Activated naive CD8-positive, alpha-beta T cell (primary cell): ENCODE data around the gene EXOC6.
A peak's percentile ranks its signal among the peaks of the same experiment; 100 is the strongest.

Source experiments
- H3K27ac Mint-ChIP-seq: one replicate; pipeline ENCODE4 v1.8.0; 2021; ENCODE audit warnings: mixed read lengths
- H3K27me3 Mint-ChIP-seq: one replicate; pipeline ENCODE4 v1.8.0; 2021; ENCODE audit warnings: mixed read lengths
- H3K36me3 Mint-ChIP-seq: one replicate; pipeline ENCODE4 v1.8.0; 2021; ENCODE audit warnings: mixed read lengths
- H3K4me1 Mint-ChIP-seq: one replicate; pipeline ENCODE4 v1.8.0; 2021; ENCODE audit warnings: low read depth, mixed read lengths
- H3K4me3 Mint-ChIP-seq: one replicate; pipeline ENCODE4 v1.8.0; 2021; ENCODE audit warnings: mild to moderate bottlenecking, mixed read lengths
- H3K9me3 Mint-ChIP-seq: one replicate; pipeline ENCODE4 v1.8.0; 2021; ENCODE audit warnings: low read depth, mixed read lengths

Gene EXOC6

DNA sequence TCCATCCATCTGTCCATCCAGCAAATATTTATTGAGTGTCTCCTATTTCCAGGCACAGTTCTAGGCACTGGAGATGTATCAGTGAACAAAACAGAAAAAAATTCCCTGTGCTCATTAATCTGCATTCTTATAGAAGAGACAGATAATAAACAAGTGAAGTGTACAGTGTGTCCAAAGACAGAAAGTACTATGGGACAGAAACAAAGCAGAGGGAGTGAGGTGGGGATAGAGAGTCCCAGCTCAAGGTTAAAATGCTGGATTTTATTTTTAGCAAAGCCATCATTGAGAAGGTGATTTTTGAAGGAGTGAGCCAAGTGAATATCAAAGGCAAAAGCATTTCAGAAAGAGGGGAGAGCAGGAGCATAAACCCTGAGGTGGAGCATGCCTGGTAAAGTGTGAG, 21.8 kb upstream of the EXOC6 start:
- Mint-ChIP-seq H3K27ac (no peak overlapping the region), H3K36me3 (no peaks in the 10 kb centered on the region), H3K4me1 (peaks cover 18% of the 10 kb centered on the region), H3K4me3 (no peak overlapping the region), H3K9me3 (no peaks in the 10 kb centered on the region), H3K27me3 (no peaks in the 10 kb centered on the region)

- H3K27me3 Mint-ChIP-seq = no peaks in the 10 kb centered on the region
- H3K4me1 Mint-ChIP-seq = peaks cover 14% of the 10 kb centered on the region
- no peak overlapping the region for H3K27ac Mint-ChIP-seq
- H3K36me3 Mint-ChIP-seq = no peaks in the 10 kb centered on the region
- no peaks in the 10 kb centered on the region for H3K9me3 Mint-ChIP-seq
- no peak overlapping the region for H3K4me3 Mint-ChIP-seq
These were observed 19.1 kb upstream of the EXOC6 start for GRCh38 chr10:92829042-92829785.

- Mint-ChIP-seq H3K27me3 (no peaks in the 10 kb centered on the region), H3K9me3 (no peaks in the 10 kb centered on the region), H3K36me3 (no peaks in the 10 kb centered on the region), H3K27ac (no peak overlapping the region), H3K4me3 (peak overlapping the region; percentile 0), H3K4me1 (peaks cover 14% of the 10 kb centered on the region)
These were observed 18.4 kb upstream of the EXOC6 start for GRCh38 chr10:92829786-92830377.

DNA sequence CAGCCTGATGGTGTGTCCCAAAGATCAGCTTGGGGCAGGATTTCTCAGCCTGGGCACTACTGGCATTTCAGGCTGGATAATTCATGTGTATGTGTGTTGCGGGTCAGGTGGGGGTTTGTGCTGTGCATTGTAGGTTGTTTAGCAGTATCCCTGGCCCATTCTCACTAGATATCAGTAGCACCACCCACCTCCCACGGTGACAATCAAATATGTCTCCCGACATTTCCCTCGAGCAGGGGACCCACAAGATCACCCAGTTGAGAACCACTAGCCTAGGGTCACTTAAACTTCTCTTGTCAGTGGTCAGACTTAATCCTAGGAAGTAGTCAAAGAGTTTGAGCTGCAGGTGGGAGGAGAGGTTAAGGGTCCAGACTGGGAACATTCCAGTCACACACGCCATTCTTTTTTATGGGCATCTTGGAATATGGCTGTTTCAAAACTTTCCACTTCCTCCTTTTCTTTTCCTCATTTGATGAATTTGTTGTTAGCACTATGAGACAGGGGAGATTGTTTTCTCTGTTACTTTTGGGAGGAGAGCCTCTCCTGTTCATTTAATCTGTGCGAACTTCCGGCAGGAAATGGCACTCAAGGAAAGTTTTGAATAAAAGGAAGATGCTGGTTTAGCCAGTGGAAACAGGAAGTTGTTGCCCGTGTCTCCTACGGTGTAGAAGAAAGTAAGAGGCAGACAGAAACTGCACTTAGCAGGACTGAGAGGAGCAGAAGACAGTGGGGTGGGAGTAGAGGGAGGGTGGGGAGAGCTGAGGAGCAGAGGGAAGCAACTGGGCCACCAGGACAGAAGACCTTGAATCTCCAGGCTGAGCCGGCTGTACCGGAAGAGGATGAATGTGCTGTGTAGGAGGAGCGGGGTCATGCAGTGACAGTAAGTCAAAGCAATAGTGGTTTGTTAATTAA, 17.6 kb upstream of the EXOC6 start:
- peak overlapping the region; percentile 73 for H3K4me3 Mint-ChIP-seq
- no peaks in the 10 kb centered on the region for H3K27me3 Mint-ChIP-seq
- no peaks in the 10 kb centered on the region for H3K9me3 Mint-ChIP-seq
- H3K36me3 Mint-ChIP-seq = no peaks in the 10 kb centered on the region
- H3K4me1 Mint-ChIP-seq = peaks cover 14% of the 10 kb centered on the region
- H3K27ac Mint-ChIP-seq = peak overlapping the region; percentile 72

- Mint-ChIP-seq H3K4me1 (peaks cover 14% of the 10 kb centered on the region), H3K27ac (no peak overlapping the region), H3K9me3 (no peaks in the 10 kb centered on the region), H3K27me3 (no peaks in the 10 kb centered on the region), H3K36me3 (no peaks in the 10 kb centered on the region), H3K4me3 (no peak overlapping the region)
These were observed 16.2 kb upstream of the EXOC6 start for GRCh38 chr10:92832121-92832520.

DNA sequence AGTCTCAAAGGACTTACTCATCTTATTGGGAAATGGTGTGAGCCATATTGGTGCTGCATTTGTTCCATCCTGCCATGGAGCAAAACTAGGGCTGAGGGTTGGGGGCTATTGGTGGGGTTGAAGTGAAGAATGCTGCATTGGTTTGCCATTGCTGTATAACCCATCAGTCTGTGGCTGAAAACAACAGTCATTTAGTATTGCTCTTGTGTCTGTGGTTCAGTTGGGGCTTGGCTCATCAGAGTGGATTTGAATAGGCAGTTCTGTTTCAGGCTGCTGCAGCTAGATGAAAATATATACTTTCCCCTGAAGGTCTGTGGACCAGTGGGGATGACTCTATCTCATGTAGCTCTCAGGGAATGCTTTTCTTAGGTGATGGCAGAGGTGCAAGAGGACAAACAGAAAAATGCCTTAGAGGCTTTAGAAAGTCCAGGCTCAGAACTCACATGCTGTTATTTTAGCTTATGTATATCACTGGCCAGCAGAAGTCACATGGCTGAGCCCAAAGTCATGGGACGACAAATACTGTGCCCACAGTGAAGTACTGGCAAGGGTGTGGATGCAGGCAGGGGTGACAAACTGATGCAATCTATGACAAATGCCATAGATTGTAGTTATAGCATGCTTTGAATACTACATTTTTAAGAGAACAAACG, 15.2 kb upstream of the EXOC6 start:
- Mint-ChIP-seq H3K36me3 (no peaks in the 10 kb centered on the region), H3K4me3 (no peak overlapping the region), H3K4me1 (peaks cover 14% of the 10 kb centered on the region), H3K27ac (no peak overlapping the region), H3K9me3 (no peaks in the 10 kb centered on the region), H3K27me3 (no peaks in the 10 kb centered on the region)

- H3K9me3 Mint-ChIP-seq = no peaks in the 10 kb centered on the region
- no peaks in the 10 kb centered on the region for H3K36me3 Mint-ChIP-seq
- no peak overlapping the region for H3K27ac Mint-ChIP-seq
- H3K27me3 Mint-ChIP-seq = no peaks in the 10 kb centered on the region
- H3K4me3 Mint-ChIP-seq = no peak overlapping the region
- H3K4me1 Mint-ChIP-seq = peaks cover 14% of the 10 kb centered on the region
These were observed 14.0 kb upstream of the EXOC6 start for GRCh38 chr10:92834331-92834730.

DNA sequence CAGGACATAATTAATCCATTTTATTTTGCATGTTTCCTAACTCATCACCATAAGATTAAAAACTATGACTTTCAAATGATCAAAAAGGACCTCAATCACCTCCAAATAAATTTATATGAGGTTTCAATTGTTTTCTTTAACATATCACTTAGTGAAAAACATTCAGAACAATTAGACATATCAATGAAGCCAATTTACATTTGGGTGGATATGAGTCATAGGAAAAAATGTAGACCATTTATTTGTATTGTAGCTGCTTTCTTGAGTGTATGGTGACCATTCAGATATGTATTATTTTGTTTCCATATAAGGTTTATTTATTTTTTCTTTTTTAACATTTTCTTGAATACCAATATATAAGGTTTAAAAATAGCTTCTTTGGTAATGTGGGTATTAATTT, 13.3 kb upstream of the EXOC6 start:
- Mint-ChIP-seq H3K4me3 (no peak overlapping the region), H3K36me3 (no peaks in the 10 kb centered on the region), H3K4me1 (peaks cover 13% of the 10 kb centered on the region), H3K27me3 (no peaks in the 10 kb centered on the region), H3K9me3 (no peaks in the 10 kb centered on the region), H3K27ac (no peak overlapping the region)

- Mint-ChIP-seq H3K27ac (no peak overlapping the region), H3K4me1 (no peaks in the 10 kb centered on the region), H3K36me3 (no peaks in the 10 kb centered on the region), H3K27me3 (no peaks in the 10 kb centered on the region), H3K9me3 (no peaks in the 10 kb centered on the region), H3K4me3 (no peak overlapping the region)
These were observed 10.9 kb upstream of the EXOC6 start for GRCh38 chr10:92837456-92837855.

DNA sequence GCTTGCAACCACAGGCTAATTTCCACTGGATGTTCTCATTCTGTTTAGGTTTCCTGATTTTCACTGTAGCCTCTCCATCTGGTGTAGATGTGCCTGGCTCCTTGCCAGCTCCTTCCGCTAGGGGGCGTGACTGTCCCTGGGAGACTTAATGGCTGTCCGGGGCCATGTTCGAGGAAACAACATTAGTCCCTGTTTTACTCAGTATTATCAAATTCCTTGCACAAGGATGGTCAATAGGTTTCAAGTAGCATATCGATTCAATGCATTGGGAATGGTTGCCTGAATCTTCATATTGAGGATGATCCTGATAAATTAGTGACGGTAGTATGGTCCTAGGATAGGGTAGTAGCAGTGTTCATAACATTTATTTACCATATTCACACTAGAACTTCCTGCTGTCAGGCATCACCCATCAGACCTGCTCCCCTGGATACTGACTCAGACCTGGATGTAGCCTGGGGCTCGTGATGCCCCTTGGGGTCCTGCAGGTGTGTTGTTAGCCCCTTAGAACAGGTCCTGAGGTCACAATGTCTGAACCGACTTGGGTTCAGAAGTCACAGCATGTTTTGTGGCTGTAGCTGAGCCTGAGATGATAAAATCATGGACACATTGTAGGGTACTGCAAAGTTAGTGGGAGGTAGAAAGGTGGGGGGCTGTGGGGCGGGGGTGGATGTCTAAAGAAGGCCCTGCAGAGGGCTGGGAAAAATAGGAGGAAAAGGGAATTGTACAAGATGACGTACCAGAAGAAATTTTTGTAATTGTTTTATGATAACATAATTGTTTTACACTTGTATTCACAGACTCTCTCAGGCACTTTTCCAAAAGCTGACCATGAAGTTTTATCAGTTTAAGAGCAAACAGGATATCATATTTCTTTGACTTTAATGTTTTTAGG, 8.9 kb upstream of the EXOC6 start:
- Mint-ChIP-seq H3K27ac (no peak overlapping the region), H3K9me3 (no peaks in the 10 kb centered on the region), H3K4me3 (no peak overlapping the region), H3K4me1 (no peaks in the 10 kb centered on the region), H3K27me3 (peaks cover 2% of the 10 kb centered on the region), H3K36me3 (no peaks in the 10 kb centered on the region)

DNA sequence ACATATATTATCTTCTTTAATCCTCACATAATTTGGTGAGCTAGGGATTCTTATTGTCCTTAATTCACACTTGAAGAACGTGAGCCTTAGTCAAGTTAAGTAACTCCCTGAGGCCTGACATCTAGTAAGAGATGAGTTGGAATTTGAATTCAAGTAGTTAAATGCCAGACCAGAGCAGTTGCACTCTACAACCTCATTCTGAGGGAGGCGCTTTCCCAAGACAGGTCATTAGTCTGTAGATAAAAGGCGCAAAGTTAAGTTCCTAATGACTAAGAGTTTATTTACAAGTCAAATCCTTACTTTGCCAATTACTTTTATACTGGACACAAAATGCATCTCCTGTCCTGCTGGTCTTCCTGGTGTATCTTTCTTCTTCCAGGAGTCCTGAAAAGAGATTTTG, 3.6 kb upstream of the EXOC6 start:
- Mint-ChIP-seq H3K27ac (no peak overlapping the region), H3K36me3 (no peaks in the 10 kb centered on the region), H3K27me3 (peaks cover 2% of the 10 kb centered on the region), H3K4me1 (peaks cover 24% of the 10 kb centered on the region), H3K9me3 (no peaks in the 10 kb centered on the region), H3K4me3 (no peak overlapping the region)

DNA sequence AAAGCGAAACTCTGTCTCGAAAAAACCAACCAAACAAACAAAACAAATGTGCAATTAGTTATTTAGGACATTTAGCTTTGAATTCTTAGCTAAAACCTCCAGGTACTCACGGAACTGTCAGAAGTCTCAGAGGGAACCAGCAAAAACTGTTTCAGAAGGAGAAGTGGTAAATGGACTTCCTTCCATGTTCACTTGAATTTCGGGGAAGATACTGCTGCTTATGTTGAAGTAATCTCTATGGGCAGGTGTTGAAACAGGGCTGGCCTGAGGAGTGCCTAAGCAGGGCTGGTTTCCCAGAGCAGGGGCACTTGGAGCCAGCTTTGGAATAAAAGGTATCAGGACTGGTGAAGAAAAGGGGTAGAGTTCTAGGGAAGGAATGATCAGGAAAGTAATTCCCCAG, 2.4 kb upstream of the EXOC6 start:
- no peaks in the 10 kb centered on the region for H3K36me3 Mint-ChIP-seq
- H3K27ac Mint-ChIP-seq = no peak overlapping the region
- peaks cover 27% of the 10 kb centered on the region for H3K4me1 Mint-ChIP-seq
- H3K9me3 Mint-ChIP-seq = no peaks in the 10 kb centered on the region
- H3K4me3 Mint-ChIP-seq = no peak overlapping the region
- peaks cover 2% of the 10 kb centered on the region for H3K27me3 Mint-ChIP-seq

GRCh38 chr10:92846344-92846743, 2.0 kb upstream of the EXOC6 start:
- Mint-ChIP-seq H3K36me3 (no peaks in the 10 kb centered on the region), H3K9me3 (no peaks in the 10 kb centered on the region), H3K4me1 (peaks cover 29% of the 10 kb centered on the region), H3K27me3 (peaks cover 2% of the 10 kb centered on the region), H3K4me3 (no peak overlapping the region), H3K27ac (no peak overlapping the region)

DNA sequence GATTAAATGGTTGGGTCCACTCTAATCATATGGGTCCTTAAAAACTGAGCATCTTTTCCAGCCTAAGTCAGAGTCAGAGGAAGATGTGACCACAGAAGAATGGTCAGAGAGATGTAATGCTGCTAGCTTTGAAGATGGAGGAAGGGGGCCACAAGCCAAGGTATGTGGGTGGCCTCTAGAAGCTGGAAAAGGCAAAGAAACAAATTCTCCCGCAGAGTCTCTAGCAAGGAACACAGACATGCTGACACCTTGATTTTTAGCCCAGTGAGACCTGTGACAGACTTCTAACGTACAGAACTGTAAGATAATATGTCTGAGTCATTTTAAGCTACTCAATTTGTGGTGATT, 1.5 kb upstream of the EXOC6 start:
- H3K27ac Mint-ChIP-seq = no peak overlapping the region
- no peaks in the 10 kb centered on the region for H3K9me3 Mint-ChIP-seq
- H3K36me3 Mint-ChIP-seq = no peaks in the 10 kb centered on the region
- H3K4me3 Mint-ChIP-seq = peak overlapping the region; percentile 90
- peaks cover 29% of the 10 kb centered on the region for H3K4me1 Mint-ChIP-seq
- H3K27me3 Mint-ChIP-seq = peaks cover 2% of the 10 kb centered on the region
